A549 (cell line): ENCODE data around the gene PPP2R2C. TPM values are rescaled to one million over a fixed set of nuclear protein-coding genes. Genes with fewer than 3 reads are reported as not detected.

Source experiments
- ATAC-seq, 2 experiments: fragments of 200-7000 bp in 1 of 2; fragments of >200 bp in 1 of 2; cut with Nextera tagmentation in 1 of 2; cut with Tn5 transposase in 1 of 2; 3 replicates each; pipeline versions ENCODE4 v1.8.0 to v1.9.1; 2018 to 2020; ENCODE audit warnings: mild to moderate bottlenecking in 1 of 2, moderate library complexity in 1 of 2
- CTCF ChIA-PET: fragments of 300-600 bp; sonication (Branson Sonifier 250); formaldehyde crosslinking; extraction: SDS; loops from one replicate; lab custom pipeline; 2021; ENCODE audit warnings: antibody characterized with exemption, inconsistent platforms; lab: Yijun Ruan, JAX
- POLR2A ChIA-PET: fragments of 350-600 bp; formaldehyde crosslinking; extraction: SDS; loops from one replicate; lab custom pipeline; 2021; ENCODE audit warnings: antibody characterized with exemption, inconsistent platforms; lab: Yijun Ruan, JAX
- DNase-seq, 2 experiments: peaks; one replicate each; pipeline versions ENCODE4 v3.0.0 to v3.0.0-alpha.2; 2011 to 2016; ENCODE audit warnings: low read depth in 1 of 2, low spot score in 1 of 2
- FAIRE-seq: peaks from 2 replicates; lab custom pipeline; 2011; peaks lifted over from hg19 to GRCh38; lab: Jason Lieb, UNC
- H3K27ac ChIP-seq, 2 experiments: fragments of >200 bp; sonication (Bioruptor Twin); formaldehyde crosslinking; 3 replicates each; pipeline ENCODE4 v1.5.1; 2016 to 2017
- H3K4me1 ChIP-seq: fragments of >200 bp; sonication (Bioruptor Twin); formaldehyde crosslinking; 3 replicates; pipeline ENCODE4 v1.6.1; 2016
- H3K4me2 ChIP-seq: fragments of >200 bp; sonication (Bioruptor Twin); formaldehyde crosslinking; 3 replicates; pipeline ENCODE4 v1.6.1; 2016
- H3K4me3 ChIP-seq: fragments of >200 bp; sonication (Bioruptor Twin); formaldehyde crosslinking; 3 replicates; pipeline ENCODE4 v1.5.1; 2016
- H3K9me3 ChIP-seq: fragments of >200 bp; sonication (Bioruptor Twin); formaldehyde crosslinking; 3 replicates; pipeline ENCODE4 v1.6.1; 2016
- BCL3 ChIP-seq: fragments of >200 bp; sonication (Bioruptor Twin); formaldehyde crosslinking; IDR thresholded peaks from 3 replicates; pipeline ENCODE4 v1.6.1; 2016
- CHD4 ChIP-seq: fragments of 200-600 bp; sonication (generic); IDR thresholded peaks from 2 replicates; pipeline ENCODE4 v1.6.1; 2016; ENCODE audit warnings: antibody characterized with exemption, mild to moderate bottlenecking, borderline replicate concordance
- ELK1 ChIP-seq: fragments of 150-350 bp; IDR thresholded peaks from 2 replicates; pipeline ENCODE4 v1.6.1; 2014; ENCODE audit warnings: low read depth, mild to moderate bottlenecking, low read length
- EP300 ChIP-seq, 2 experiments: fragments of >200 bp; sonication (Bioruptor Twin); formaldehyde crosslinking; IDR thresholded peaks; 2 replicates in 1 of 2; 3 replicates in 1 of 2; pipeline ENCODE4 v1.6.1; 2016 to 2017
- ESRRA ChIP-seq: fragments of 150-350 bp; IDR thresholded peaks from 2 replicates; pipeline ENCODE4 v1.6.1; 2014; ENCODE audit warnings: mild to moderate bottlenecking, low read length, borderline replicate concordance
- FOSB ChIP-seq: fragments of 250-450 bp; sonication (Bioruptor Pico); IDR thresholded peaks from 2 replicates; pipeline ENCODE4 v1.5.0; 2020; ENCODE audit warnings: mild to moderate bottlenecking, moderate library complexity
- FOXS1 ChIP-seq: fragments of 250-450 bp; sonication (Bioruptor Pico); IDR thresholded peaks from 2 replicates; pipeline ENCODE4 v1.5.0; 2020; ENCODE audit warnings: mild to moderate bottlenecking, moderate library complexity
- HDAC2 ChIP-seq: fragments of 200-600 bp; sonication (generic); IDR thresholded peaks from 2 replicates; pipeline ENCODE4 v1.6.1; 2016
- HEYL ChIP-seq: fragments of 250-450 bp; sonication (Bioruptor Pico); IDR thresholded peaks from 2 replicates; pipeline ENCODE4 v1.8.0; 2021; ENCODE audit warnings: mild to moderate bottlenecking, moderate library complexity
- HOXA7 ChIP-seq: fragments of 250-450 bp; sonication (Bioruptor Pico); IDR thresholded peaks from 2 replicates; pipeline ENCODE4 v1.5.0; 2020; ENCODE audit warnings: mild to moderate bottlenecking, moderate library complexity
- JUN ChIP-seq, 2 experiments: fragments of >200 bp; sonication (Bioruptor Twin); formaldehyde crosslinking; IDR thresholded peaks; 2 replicates in 1 of 2; 3 replicates in 1 of 2; pipeline ENCODE4 v1.6.1; 2016 to 2017
- JUNB ChIP-seq: fragments of >200 bp; sonication (Bioruptor Twin); formaldehyde crosslinking; IDR thresholded peaks from 2 replicates; pipeline ENCODE4 v1.6.1; 2016
- KDM1A ChIP-seq: fragments of 200-600 bp; sonication (generic); IDR thresholded peaks from 2 replicates; pipeline ENCODE4 v1.6.1; 2016; ENCODE audit warnings: low read depth, mild to moderate bottlenecking
- MAFK ChIP-seq: fragments of 450-650 bp; IDR thresholded peaks from 2 replicates; pipeline ENCODE4 v1.6.1; 2014; ENCODE audit not compliant: partially characterized antibody
- MYC ChIP-seq: IDR thresholded peaks from 2 replicates; pipeline ENCODE4 v1.6.1; 2012; ENCODE audit warnings: mild to moderate bottlenecking, inconsistent platforms, low read length, improper control_type of control experiment, borderline replicate concordance
- RAD21 ChIP-seq, 2 experiments: fragments of >200 bp in 1 of 2; sonication (Bioruptor Twin) in 1 of 2; formaldehyde crosslinking in 1 of 2; IDR thresholded peaks in 1 of 2; conservative IDR thresholded peaks in 1 of 2; 2 replicates in 1 of 2; 3 replicates in 1 of 2; pipeline ENCODE4 v1.6.1; 2012 to 2018; ENCODE audit warnings: inconsistent platforms in 1 of 2
- REST ChIP-seq: fragments of 200-600 bp; sonication (generic); IDR thresholded peaks from 2 replicates; pipeline ENCODE4 v1.6.1; 2016; ENCODE audit warnings: antibody characterized with exemption, mild to moderate bottlenecking, moderate library complexity
- ZC3H11A ChIP-seq: fragments of 450-650 bp; IDR thresholded peaks from 2 replicates; pipeline ENCODE4 v1.6.1; 2014; ENCODE audit warnings: antibody characterized with exemption, mild to moderate bottlenecking
- ZFP36 ChIP-seq: fragments of 450-650 bp; IDR thresholded peaks from 2 replicates; pipeline ENCODE4 v1.6.1; 2014; ENCODE audit warnings: borderline replicate concordance; ENCODE audit not compliant: partially characterized antibody
- WGBS: methylation state at CpG from one replicate; pipeline ENCODE4 v1.1.6; 2017; ENCODE audit errors: missing lambda C conversion rate; 5-methylcytosine and 5-hydroxymethylcytosine counted together
- polyA plus RNA-seq, 4 experiments: library from polyadenylated mRNA; depleted of rRNA in 3 of 4; stranded (reverse); fragments of >200 nt; fragmentation: RNase III in 1 of 4; extraction: RNeasy Plus Mini Kit Qiagen cat#74134 plus additional on column Dnase treatment in 1 of 4; gene quantifications; 2 replicates in 3 of 4; 3 replicates in 1 of 4; pipeline ENCODE4 v1.2.3, GENCODE V29; 2011 to 2017
- TF ChIP-seq, protein P1 (sequence below): fragments of >200 bp; sonication (Bioruptor Twin); formaldehyde crosslinking; IDR thresholded peaks from 2 replicates; pipeline ENCODE4 v1.6.1; 2016

Gene PPP2R2C
- polyA plus RNA-seq, 2 of the 4 experiments (the other 2 are of a cell fraction): 23.9 to 29.4 TPM

- WGBS: 97% methylated on average over 15 of the region's 15 CpGs
- Histone ChIP-seq H3K4me1 (no peaks in the 10 kb centered on the region), H3K4me2 (no peak overlapping the region), H3K9me3 (no peaks in the 10 kb centered on the region), H3K27ac (no peak overlapping the region), H3K4me3 (no peak overlapping the region)
- no peak for TF ChIP-seq HDAC2
- no peak for TF ChIP-seq EP300 (IDR thresholded peaks at IDR 0.05)
- TF ChIP-seq ESRRA: no peak
- TF ChIP-seq HOXA7: no peak
- TF ChIP-seq BCL3: no peak
- TF ChIP-seq, protein P1, sequence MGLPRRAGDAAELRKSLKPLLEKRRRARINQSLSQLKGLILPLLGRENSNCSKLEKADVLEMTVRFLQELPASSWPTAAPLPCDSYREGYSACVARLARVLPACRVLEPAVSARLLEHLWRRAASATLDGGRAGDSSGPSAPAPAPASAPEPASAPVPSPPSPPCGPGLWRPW: no peak
- no peak for TF ChIP-seq JUN (IDR thresholded peaks at IDR 0.05)
- no peak for TF ChIP-seq HEYL (CRISPR knock-in tag)
- no peak for TF ChIP-seq ZC3H11A
- no peak for TF ChIP-seq ELK1
- TF ChIP-seq MYC: no peak
- TF ChIP-seq JUNB: no peak
- TF ChIP-seq REST: no peak
- no peak for TF ChIP-seq CHD4
- TF ChIP-seq RAD21 (conservative IDR thresholded peaks at IDR 0.05 in 1 of 2, IDR thresholded peaks at IDR 0.05 in 1 of 2): no peak
- TF ChIP-seq MAFK: no peak
- no peak for TF ChIP-seq KDM1A
- no peak for TF ChIP-seq FOSB (CRISPR knock-in tag)
- TF ChIP-seq ZFP36: no peak
- TF ChIP-seq FOXS1 (CRISPR knock-in tag): no peak
- ChIA-PET CTCF (interaction anchor here (1.1 to 13.8 kb wide), 3 partner anchors 8 to 326 kb away, joined by 4 to 408 read pairs (median 28); no protein-coding TSS in a partner anchor), POLR2A (no interaction called here)
- no peak for FAIRE-seq
- DNase-seq: no peak
- ATAC-seq: no peak
These were observed 147.9 kb downstream of the PPP2R2C start for GRCh38 chr4:6324461-6324998.
